GM12892 (cell line): ENCODE measurements around the gene PLPP4.

Experiments used
- POLR2A ChIP-seq: IDR thresholded peaks from 2 replicates; pipeline ENCODE4 v1.6.1; 2011; ENCODE audit warnings: low read depth, low read length, control low read depth
- POLR2AphosphoS5 ChIP-seq: IDR thresholded peaks from 2 replicates; pipeline ENCODE4 v1.6.1; 2011; ENCODE audit warnings: low read depth, low read length, control low read depth
- TAF1 ChIP-seq: IDR thresholded peaks from 2 replicates; pipeline ENCODE4 v1.6.1; 2011; ENCODE audit warnings: low read depth, mild to moderate bottlenecking, control low read depth, low read length, borderline replicate concordance

DNA sequence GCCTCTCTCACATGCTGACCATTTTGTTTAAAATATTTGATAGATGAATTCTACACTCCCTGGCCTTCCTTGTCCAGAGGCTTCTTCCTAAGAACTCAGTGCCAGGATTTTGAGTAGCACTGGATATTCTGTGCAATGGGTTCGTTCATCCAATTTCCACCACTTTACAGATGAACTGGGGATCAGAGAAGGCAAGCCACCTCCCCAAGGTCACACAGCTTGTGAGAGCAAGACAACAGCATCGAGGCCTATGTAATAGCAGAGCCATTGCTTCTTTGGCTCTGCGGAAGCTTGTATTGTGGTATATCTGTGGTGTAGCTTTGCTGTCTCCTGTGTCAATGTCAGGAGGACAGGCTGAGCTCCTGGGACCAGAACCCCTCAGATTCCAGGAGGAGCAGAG is 140.9 kb downstream of the PLPP4 start:
- no peak for TF ChIP-seq POLR2A
- TF ChIP-seq TAF1: no peak
- no peak for TF ChIP-seq POLR2AphosphoS5
